Esophagus muscularis mucosa (tissue), 3 donors: ENCODE data around the gene ISCA2.

Experiments used
- POLR2A ChIP-seq: fragments of 450-650 bp; IDR thresholded peaks from one replicate; pipeline ENCODE4 v1.6.1; 2017; ENCODE audit warnings: antibody characterized with exemption, moderate library complexity, mild to moderate bottlenecking, low read depth
- TF ChIP-seq, protein P1 (sequence below), 3 experiments: fragments of 200-600 bp in 2 of 3; fragments of 450-650 bp in 1 of 3; sonication (generic) in 2 of 3; IDR thresholded peaks; one replicate each; pipeline ENCODE4 v1.5.1; 2017 to 2019; ENCODE audit warnings: antibody characterized with exemption in 3 of 3, mild to moderate bottlenecking in 2 of 3, moderate library complexity in 1 of 3

DNA sequence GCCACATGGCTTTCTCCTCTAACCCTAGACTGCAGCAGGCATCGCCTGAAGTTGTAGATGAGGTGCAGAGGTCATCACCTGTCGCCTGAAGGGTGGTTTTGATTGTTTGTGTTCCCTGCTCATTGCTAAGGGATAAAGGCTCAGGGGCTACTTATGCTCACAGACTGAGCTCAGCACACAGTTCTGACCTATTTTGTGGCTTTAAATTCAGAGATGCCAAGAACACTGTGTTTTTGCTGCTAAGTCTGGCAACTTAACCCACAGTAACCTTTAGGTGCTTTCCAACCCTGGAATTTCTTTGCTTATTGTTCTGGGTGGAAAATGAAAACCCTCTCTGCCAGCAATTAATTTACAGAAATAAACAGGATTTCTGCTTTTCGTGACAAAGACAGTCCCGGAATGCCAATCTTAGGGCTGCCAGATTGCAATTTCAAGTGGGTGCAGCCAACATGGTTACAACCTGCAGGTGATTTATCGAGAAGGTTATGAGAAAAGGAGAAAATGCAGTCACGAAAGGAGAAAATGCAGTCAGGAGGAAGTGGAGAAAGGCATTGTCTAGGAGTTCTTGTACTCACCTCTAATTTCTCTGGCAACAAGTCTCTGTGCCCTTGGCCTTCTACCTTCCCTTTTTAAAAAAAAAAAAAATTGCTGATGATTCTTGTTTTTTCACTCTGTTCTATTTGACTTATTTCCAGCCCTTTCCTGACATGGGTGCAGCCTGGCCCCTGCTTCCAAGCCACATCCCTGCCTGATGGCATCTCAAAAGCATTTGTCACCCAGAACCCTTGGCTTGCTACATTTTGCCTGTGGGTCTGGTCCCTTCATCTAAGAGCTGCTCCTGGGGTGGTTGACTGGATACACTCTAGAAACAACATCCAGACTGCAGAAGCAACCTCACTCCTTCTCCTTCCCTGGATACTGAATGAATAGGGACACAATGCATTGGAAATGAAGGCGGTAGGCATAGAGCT, 23.7 kb upstream of the ISCA2 start:
- TF ChIP-seq, protein P1, sequence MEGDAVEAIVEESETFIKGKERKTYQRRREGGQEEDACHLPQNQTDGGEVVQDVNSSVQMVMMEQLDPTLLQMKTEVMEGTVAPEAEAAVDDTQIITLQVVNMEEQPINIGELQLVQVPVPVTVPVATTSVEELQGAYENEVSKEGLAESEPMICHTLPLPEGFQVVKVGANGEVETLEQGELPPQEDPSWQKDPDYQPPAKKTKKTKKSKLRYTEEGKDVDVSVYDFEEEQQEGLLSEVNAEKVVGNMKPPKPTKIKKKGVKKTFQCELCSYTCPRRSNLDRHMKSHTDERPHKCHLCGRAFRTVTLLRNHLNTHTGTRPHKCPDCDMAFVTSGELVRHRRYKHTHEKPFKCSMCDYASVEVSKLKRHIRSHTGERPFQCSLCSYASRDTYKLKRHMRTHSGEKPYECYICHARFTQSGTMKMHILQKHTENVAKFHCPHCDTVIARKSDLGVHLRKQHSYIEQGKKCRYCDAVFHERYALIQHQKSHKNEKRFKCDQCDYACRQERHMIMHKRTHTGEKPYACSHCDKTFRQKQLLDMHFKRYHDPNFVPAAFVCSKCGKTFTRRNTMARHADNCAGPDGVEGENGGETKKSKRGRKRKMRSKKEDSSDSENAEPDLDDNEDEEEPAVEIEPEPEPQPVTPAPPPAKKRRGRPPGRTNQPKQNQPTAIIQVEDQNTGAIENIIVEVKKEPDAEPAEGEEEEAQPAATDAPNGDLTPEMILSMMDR (IDR thresholded peaks at IDR 0.05): no peak
- no peak for TF ChIP-seq POLR2A
